ENCODE measurements around the gene OR6Q1. TPM values are rescaled to one million over a fixed set of nuclear protein-coding genes. Genes with fewer than 3 reads are reported as not detected.

Gene OR6Q1
- total RNA-seq, 2 experiments from 2014 or later = not detected

- H3K4me3 Mint-ChIP-seq = no peak overlapping the region
- H3K36me3 Mint-ChIP-seq (ENCODE audit: low read depth) = no peaks in the 10 kb centered on the region
- H3K27ac Mint-ChIP-seq = no peak overlapping the region
- CTCF ChIA-PET = no interaction called here
- DNase-seq = no peak
- H3K27me3 Mint-ChIP-seq (ENCODE audit: low read depth) = peaks cover 4% of the 10 kb centered on the region
- no peaks in the 10 kb centered on the region for H3K9me3 Mint-ChIP-seq
- intact Hi-C loops (cut with micrococcal nuclease) = no loop called here
- H3K4me1 Mint-ChIP-seq (ENCODE audit: low read depth) = no peaks in the 10 kb centered on the region
Observed at GRCh38 chr11:58060939-58061672, 30.4 kb downstream of the OR6Q1 start.

- Mint-ChIP-seq H3K27me3 (ENCODE audit: low read depth) (peaks cover 4% of the 10 kb centered on the region), H3K9me3 (no peaks in the 10 kb centered on the region), H3K4me3 (no peak overlapping the region), H3K27ac (no peak overlapping the region), H3K4me1 (ENCODE audit: low read depth) (no peaks in the 10 kb centered on the region), H3K36me3 (ENCODE audit: low read depth) (no peaks in the 10 kb centered on the region)
- intact Hi-C loops (cut with micrococcal nuclease) = no loop called here
- DNase-seq = no peak
- CTCF ChIA-PET = no interaction called here
Observed at GRCh38 chr11:58061813-58062212, 31.1 kb downstream of the OR6Q1 start.

GRCh38 chr11:58067685-58068084 lies 36.9 kb downstream of the OR6Q1 start:
- Mint-ChIP-seq H3K27ac (no peak overlapping the region), H3K4me3 (no peak overlapping the region), H3K4me1 (ENCODE audit: low read depth) (no peaks in the 10 kb centered on the region), H3K9me3 (no peaks in the 10 kb centered on the region), H3K27me3 (ENCODE audit: low read depth) (no peaks in the 10 kb centered on the region), H3K36me3 (ENCODE audit: low read depth) (no peaks in the 10 kb centered on the region)
- DNase-seq = no peak
- intact Hi-C loops (cut with micrococcal nuclease) = no loop called here
- CTCF ChIA-PET = interaction anchor here (0.7 kb wide), 1 partner anchor 9 kb away, joined by 3 read pairs; no protein-coding TSS in a partner anchor

GRCh38 chr11:58068655-58069054 lies 37.9 kb downstream of the OR6Q1 start:
- no peak for DNase-seq
- Mint-ChIP-seq H3K4me3 (no peak overlapping the region), H3K36me3 (ENCODE audit: low read depth) (no peaks in the 10 kb centered on the region), H3K27me3 (ENCODE audit: low read depth) (no peaks in the 10 kb centered on the region), H3K9me3 (no peaks in the 10 kb centered on the region), H3K27ac (no peak overlapping the region), H3K4me1 (ENCODE audit: low read depth) (no peaks in the 10 kb centered on the region)
- CTCF ChIA-PET = interaction anchor here (0.6 kb wide), 1 partner anchor 273 kb away, joined by 3 read pairs; no protein-coding TSS in a partner anchor
- intact Hi-C loops (cut with micrococcal nuclease) = no loop called here

GRCh38 chr11:58070585-58070984 lies 39.8 kb downstream of the OR6Q1 start:
- Mint-ChIP-seq H3K4me3 (no peak overlapping the region), H3K27me3 (ENCODE audit: low read depth) (peaks cover 3% of the 10 kb centered on the region), H3K36me3 (ENCODE audit: low read depth) (no peaks in the 10 kb centered on the region), H3K9me3 (no peaks in the 10 kb centered on the region), H3K4me1 (ENCODE audit: low read depth) (no peaks in the 10 kb centered on the region), H3K27ac (no peak overlapping the region)
- intact Hi-C loops (cut with micrococcal nuclease) = no loop called here
- DNase-seq = no peak
- CTCF ChIA-PET = no interaction called here

- no peaks in the 10 kb centered on the region for H3K4me1 Mint-ChIP-seq (ENCODE audit: low read depth)
- intact Hi-C loops (cut with micrococcal nuclease) = no loop called here
- no peak overlapping the region for H3K27ac Mint-ChIP-seq
- no peaks in the 10 kb centered on the region for H3K9me3 Mint-ChIP-seq
- H3K27me3 Mint-ChIP-seq (ENCODE audit: low read depth) = peaks cover 6% of the 10 kb centered on the region
- DNase-seq = no peak
- no peak overlapping the region for H3K4me3 Mint-ChIP-seq
- CTCF ChIA-PET = no interaction called here
- H3K36me3 Mint-ChIP-seq (ENCODE audit: low read depth) = no peaks in the 10 kb centered on the region
Observed at GRCh38 chr11:58075781-58076180, 45.0 kb downstream of the OR6Q1 start.

Other genes starting within 250 kb of the OR6Q1 start
- not detected for gene OR9Q1, start 7.1 kb upstream of the OR6Q1 start, total RNA-seq
- gene OR9I1, start 94.6 kb downstream of the OR6Q1 start, total RNA-seq = not detected
- not detected for gene OR9Q2, start 158.1 kb downstream of the OR6Q1 start, total RNA-seq
- not detected for gene OR1S2, start 173.2 kb downstream of the OR6Q1 start, total RNA-seq
- not detected for gene OR1S1, start 181.8 kb downstream of the OR6Q1 start, total RNA-seq
- gene OR10Q1, start 198.0 kb downstream of the OR6Q1 start, total RNA-seq = not detected
- gene OR10W1, start 237.3 kb downstream of the OR6Q1 start, total RNA-seq = not detected